HepG2 (cell line): ENCODE measurements around the gene ERBB4. TPM values are rescaled to one million over a fixed set of nuclear protein-coding genes. Genes with fewer than 3 reads are reported as not detected.

Source experiments
- ATAC-seq: fragments of 200-7000 bp; cut with Tn5 transposase; 3 replicates; pipeline ENCODE4 v1.9.1; 2020; ENCODE audit warnings: mild to moderate bottlenecking, moderate library complexity
- BruUV-seq: library from RNA; stranded (reverse); fragments of 400-500 nt; replicated peaks from 2 replicates; lab custom pipeline; 2021; lab: Mats Ljungman, UMichigan
- CTCF ChIA-PET: fragments of 300-600 bp; formaldehyde crosslinking; extraction: SDS; loops from one replicate; lab custom pipeline; 2021; ENCODE audit warnings: low total read pairs, inconsistent platforms, low intra/inter-chr PET ratio; lab: Yijun Ruan, JAX
- POLR2A ChIA-PET: fragments of 350-600 bp; sonication (Branson Sonifier 250); formaldehyde crosslinking; loops from one replicate; lab custom pipeline; 2020; ENCODE audit warnings: antibody characterized with exemption, inconsistent platforms; lab: Yijun Ruan, JAX
- DNase-seq: peaks from one replicate; pipeline ENCODE4 v3.0.0-alpha.2; 2015; ENCODE audit warnings: low spot score
- FAIRE-seq: peaks from 3 replicates; lab custom pipeline; 2011; peaks lifted over from hg19 to GRCh38; lab: Jason Lieb, UNC
- H2AFZ ChIP-seq: one replicate; pipeline ENCODE4 v1.6.1; 2011; ENCODE audit warnings: low read length, inconsistent platforms
- H3K27ac ChIP-seq: fragments of 300-600 bp; 3 replicates; pipeline ENCODE4 v1.8.0; 2011; ENCODE audit warnings: mixed run types, mild to moderate bottlenecking, mixed read lengths, low read length, inconsistent platforms; ENCODE audit not compliant: insufficient read depth; ENCODE audit errors: extremely low read length
- H3K27me3 ChIP-seq, 2 experiments: fragments of 200-600 bp in 1 of 2; 2 replicates in 1 of 2; 3 replicates in 1 of 2; pipeline versions ENCODE4 v1.6.0 to v1.8.0; 2011; ENCODE audit warnings: low read length in 2 of 2, mild to moderate bottlenecking in 2 of 2, moderate library complexity in 2 of 2, inconsistent platforms in 1 of 2; ENCODE audit not compliant: insufficient read depth in 2 of 2, control insufficient read depth in 1 of 2
- H3K36me3 ChIP-seq, 2 experiments: fragments of 200-600 bp in 1 of 2; replicated peaks in 1 of 2; 2 replicates in 1 of 2; 3 replicates in 1 of 2; pipeline versions ENCODE4 v1.5.1 to v1.8.0; 2011; ENCODE audit warnings: low read length in 2 of 2, inconsistent platforms in 1 of 2; ENCODE audit not compliant: insufficient read depth in 2 of 2, control insufficient read depth in 1 of 2
- H3K4me1 ChIP-seq: 2 replicates; pipeline ENCODE4 v1.5.1; 2012; ENCODE audit warnings: low read length, inconsistent platforms; ENCODE audit not compliant: insufficient read depth
- H3K4me2 ChIP-seq: 2 replicates; pipeline ENCODE4 v1.6.0; 2011; ENCODE audit warnings: low read depth, low read length, inconsistent platforms
- H3K4me3 ChIP-seq, 3 experiments: fragments of 200-600 bp in 1 of 3; sonication (generic), shearing (Covaris generic) in 1 of 3; replicated peaks in 1 of 3; 2 replicates each; pipeline ENCODE4 v1.5.1; 2011 to 2016; ENCODE audit warnings: low read length in 3 of 3, inconsistent platforms in 2 of 3, low read depth in 2 of 3, mild to moderate bottlenecking in 2 of 3, control low read depth in 1 of 3, mixed read lengths in 1 of 3; ENCODE audit not compliant: insufficient read depth in 1 of 3
- H3K79me2 ChIP-seq: one replicate; pipeline ENCODE4 v1.6.1; 2011; ENCODE audit warnings: low read length, inconsistent platforms; ENCODE audit not compliant: insufficient read depth
- H3K9ac ChIP-seq: 2 replicates; pipeline ENCODE4 v1.6.0; 2011; ENCODE audit warnings: mild to moderate bottlenecking, low read depth, low read length, inconsistent platforms; ENCODE audit not compliant: insufficient read depth
- H3K9me3 ChIP-seq: 2 replicates; pipeline ENCODE4 v1.5.1; 2012; ENCODE audit warnings: mild to moderate bottlenecking, low read length
- H4K20me1 ChIP-seq: 2 replicates; pipeline ENCODE4 v1.6.0; 2011; ENCODE audit warnings: inconsistent platforms, mild to moderate bottlenecking, low read length, moderate library complexity; ENCODE audit not compliant: insufficient read depth
- EHMT2 ChIP-seq: fragments of 200-600 bp; sonication (generic); IDR thresholded peaks from 2 replicates; pipeline ENCODE4 v1.7.0; 2017; ENCODE audit warnings: antibody characterized with exemption, low read depth, low read length, borderline replicate concordance
- ERF ChIP-seq: IDR thresholded peaks from 2 replicates; pipeline ENCODE4 v1.6.1; 2018; ENCODE audit warnings: missing biosample characterization, missing genetic modification reagents
- HNRNPLL ChIP-seq: fragments of 200-400 bp; formaldehyde crosslinking; IDR thresholded peaks from 2 replicates; pipeline ENCODE4 v1.6.1; 2017; ENCODE audit warnings: mild to moderate bottlenecking, low read depth, low read length; ENCODE audit not compliant: poor library complexity, severe bottlenecking
- NFE2L1 ChIP-seq: sonication (generic); formaldehyde crosslinking; IDR thresholded peaks from 2 replicates; pipeline ENCODE4 v1.4.0; 2020; ENCODE audit warnings: missing genetic modification reagents, mild to moderate bottlenecking, borderline replicate concordance
- RARG ChIP-seq: sonication (generic); formaldehyde crosslinking; IDR thresholded peaks from 2 replicates; pipeline ENCODE4 v1.4.0; 2020; ENCODE audit warnings: low read depth, mild to moderate bottlenecking, missing genetic modification reagents
- SMAD3 ChIP-seq: sonication (generic); formaldehyde crosslinking; IDR thresholded peaks from 2 replicates; pipeline ENCODE4 v1.4.0; 2020; ENCODE audit warnings: missing genetic modification reagents
- TARDBP ChIP-seq: sonication (generic); formaldehyde crosslinking; IDR thresholded peaks from 2 replicates; pipeline ENCODE4 v1.8.0; 2022; ENCODE audit warnings: mild to moderate bottlenecking, missing genetic modification reagents
- ZBTB1 ChIP-seq: sonication (generic); formaldehyde crosslinking; IDR thresholded peaks from 2 replicates; pipeline ENCODE4 v1.4.0; 2020; ENCODE audit warnings: missing genetic modification reagents, borderline replicate concordance
- ZMYM2 ChIP-seq: sonication (generic); formaldehyde crosslinking; IDR thresholded peaks from 2 replicates; pipeline ENCODE4 v1.8.0; 2022; ENCODE audit warnings: mild to moderate bottlenecking, missing genetic modification reagents
- ZNF225 ChIP-seq: sonication (generic); formaldehyde crosslinking; IDR thresholded peaks from 2 replicates; pipeline ENCODE4 v1.4.0; 2020; ENCODE audit warnings: mild to moderate bottlenecking, missing genetic modification reagents
- ZNF383 ChIP-seq: sonication (generic); formaldehyde crosslinking; IDR thresholded peaks from 2 replicates; pipeline ENCODE4 v1.4.0; 2020; ENCODE audit warnings: missing genetic modification reagents, mild to moderate bottlenecking, borderline replicate concordance
- ZNF460 ChIP-seq: sonication (generic); formaldehyde crosslinking; IDR thresholded peaks from 2 replicates; pipeline ENCODE4 v1.5.1; 2020; ENCODE audit warnings: missing genetic modification reagents, mild to moderate bottlenecking, borderline replicate concordance
- ZNF564 ChIP-seq: sonication (generic); formaldehyde crosslinking; IDR thresholded peaks from 2 replicates; pipeline ENCODE4 v1.8.1; 2023; ENCODE audit warnings: mild to moderate bottlenecking, missing genetic modification reagents
- ZNF841 ChIP-seq: sonication (generic); formaldehyde crosslinking; IDR thresholded peaks from 2 replicates; pipeline ENCODE4 v1.8.1; 2023; ENCODE audit warnings: missing genetic modification reagents, borderline replicate concordance
- WGBS: methylation state at CpG from one replicate; pipeline ENCODE4 v1.1.6; 2017; ENCODE audit warnings: low lambda C conversion rate; 5-methylcytosine and 5-hydroxymethylcytosine counted together
- in situ Hi-C: cut with HindIII; loops from 2 replicates; pipeline ENCODE4 v1.10.0; 2017; ENCODE audit warnings: low pct_unique_long_range_greater_than_20kb; ENCODE audit not compliant: extremely low pct_ligation_motif_present
- intact Hi-C: fragments of 100-400 bp; cut with micrococcal nuclease; formaldehyde crosslinking; loops from one replicate; pipeline ENCODE4 v1.10.0; 2022; ENCODE audit not compliant: unreplicated experiment
- polyA plus RNA-seq, 8 experiments: library from polyadenylated mRNA; depleted of rRNA in 3 of 8; stranded (reverse) in 7 of 8; unstranded in 1 of 8; fragments of >200 nt; fragmentation: Illumina TruSeq in 4 of 8; extraction: Trizol in 4 of 8; gene quantifications; 2 replicates each; pipeline versions ENCODE4 v1.2.1 to v1.2.3, GENCODE V29; 2011 to 2016; ENCODE audit warnings: low read depth in 4 of 8, missing spikeins in 1 of 8, mixed read lengths in 1 of 8; ENCODE audit not compliant: insufficient read depth in 1 of 8
- total RNA-seq, 5 experiments: library from RNA; depleted of rRNA; stranded (reverse); fragments of >200 nt; fragmentation: Illumina TruSeq; extraction: Trizol; gene quantifications; 2 replicates each; pipeline ENCODE4 v1.2.3, GENCODE V29; 2016; ENCODE audit warnings: low read depth in 1 of 5
- TF ChIP-seq, protein P1 (sequence below): fragments of 450-650 bp; IDR thresholded peaks from 2 replicates; pipeline ENCODE4 v1.6.1; 2017; ENCODE audit warnings: mild to moderate bottlenecking
- TF ChIP-seq, protein P2 (sequence below): sonication (generic); formaldehyde crosslinking; IDR thresholded peaks from 2 replicates; pipeline ENCODE4 v1.5.1; 2020; ENCODE audit warnings: missing genetic modification reagents, mild to moderate bottlenecking, borderline replicate concordance
- TF ChIP-seq, protein P3 (sequence below): sonication (generic); formaldehyde crosslinking; IDR thresholded peaks from 2 replicates; pipeline ENCODE4 v1.5.1; 2020; ENCODE audit warnings: mild to moderate bottlenecking, missing genetic modification reagents, borderline replicate concordance

Gene ERBB4
- total and polyA plus RNA-seq, 2 of the 13 experiments (the other 11 are each of a cell fraction or from before 2014, with no cell fraction given), result not detected

DNA sequence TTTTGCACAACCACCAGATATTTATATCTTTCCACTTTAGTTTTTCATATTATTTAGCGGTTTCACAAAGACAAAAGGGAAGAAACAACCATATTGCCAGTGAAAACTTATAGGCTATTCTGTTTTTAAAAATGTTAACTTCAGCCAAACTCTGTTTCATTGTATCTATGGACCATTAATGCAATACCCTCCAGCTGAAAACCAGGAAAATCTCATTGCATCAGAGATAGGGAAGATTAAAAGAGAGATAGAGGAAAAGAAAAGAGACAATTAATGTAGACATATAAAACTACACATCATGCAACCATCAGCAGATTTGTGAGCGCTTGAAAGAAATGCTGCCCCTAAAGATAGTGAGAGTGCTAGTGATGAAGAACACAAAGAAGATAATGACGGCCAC lies 970.2 kb downstream of the ERBB4 start:
- FAIRE-seq, result no peak
- Histone ChIP-seq H3K4me3 (no peak overlapping the region), H3K27me3 (no peaks in the 10 kb centered on the region), H3K36me3 (no peaks in the 10 kb centered on the region), H3K4me1 (no peaks in the 10 kb centered on the region), H3K9me3 (peaks cover 7% of the 10 kb centered on the region; the same call in 1 of the 2 replicates), H2AFZ (no peak overlapping the region), H3K9ac (no peak overlapping the region), H3K4me2 (no peak overlapping the region), H3K79me2 (no peaks in the 10 kb centered on the region), H3K27ac (no peak overlapping the region), H4K20me1 (no peaks in the 10 kb centered on the region)
- intact Hi-C loops, result no loop called here
- TF ChIP-seq ZNF460 (CRISPR knock-in tag) (no peak), ERF (CRISPR knock-in tag) (no peak), ZBTB1 (CRISPR knock-in tag) (no peak), EHMT2 (no peak), SMAD3 (no peak), TARDBP (CRISPR knock-in tag) (no peak), ZNF841 (CRISPR knock-in tag) (no peak), HNRNPLL (no peak), ZNF383 (CRISPR knock-in tag) (no peak), ZNF564 (CRISPR knock-in tag) (no peak), ZNF225 (CRISPR knock-in tag) (no peak), RARG (no peak), NFE2L1 (CRISPR knock-in tag) (no peak), ZMYM2 (CRISPR knock-in tag) (no peak)
- TF ChIP-seq, protein P1, sequence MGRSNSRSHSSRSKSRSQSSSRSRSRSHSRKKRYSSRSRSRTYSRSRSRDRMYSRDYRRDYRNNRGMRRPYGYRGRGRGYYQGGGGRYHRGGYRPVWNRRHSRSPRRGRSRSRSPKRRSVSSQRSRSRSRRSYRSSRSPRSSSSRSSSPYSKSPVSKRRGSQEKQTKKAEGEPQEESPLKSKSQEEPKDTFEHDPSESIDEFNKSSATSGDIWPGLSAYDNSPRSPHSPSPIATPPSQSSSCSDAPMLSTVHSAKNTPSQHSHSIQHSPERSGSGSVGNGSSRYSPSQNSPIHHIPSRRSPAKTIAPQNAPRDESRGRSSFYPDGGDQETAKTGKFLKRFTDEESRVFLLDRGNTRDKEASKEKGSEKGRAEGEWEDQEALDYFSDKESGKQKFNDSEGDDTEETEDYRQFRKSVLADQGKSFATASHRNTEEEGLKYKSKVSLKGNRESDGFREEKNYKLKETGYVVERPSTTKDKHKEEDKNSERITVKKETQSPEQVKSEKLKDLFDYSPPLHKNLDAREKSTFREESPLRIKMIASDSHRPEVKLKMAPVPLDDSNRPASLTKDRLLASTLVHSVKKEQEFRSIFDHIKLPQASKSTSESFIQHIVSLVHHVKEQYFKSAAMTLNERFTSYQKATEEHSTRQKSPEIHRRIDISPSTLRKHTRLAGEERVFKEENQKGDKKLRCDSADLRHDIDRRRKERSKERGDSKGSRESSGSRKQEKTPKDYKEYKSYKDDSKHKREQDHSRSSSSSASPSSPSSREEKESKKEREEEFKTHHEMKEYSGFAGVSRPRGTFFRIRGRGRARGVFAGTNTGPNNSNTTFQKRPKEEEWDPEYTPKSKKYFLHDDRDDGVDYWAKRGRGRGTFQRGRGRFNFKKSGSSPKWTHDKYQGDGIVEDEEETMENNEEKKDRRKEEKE, result no peak
- TF ChIP-seq, protein P2, sequence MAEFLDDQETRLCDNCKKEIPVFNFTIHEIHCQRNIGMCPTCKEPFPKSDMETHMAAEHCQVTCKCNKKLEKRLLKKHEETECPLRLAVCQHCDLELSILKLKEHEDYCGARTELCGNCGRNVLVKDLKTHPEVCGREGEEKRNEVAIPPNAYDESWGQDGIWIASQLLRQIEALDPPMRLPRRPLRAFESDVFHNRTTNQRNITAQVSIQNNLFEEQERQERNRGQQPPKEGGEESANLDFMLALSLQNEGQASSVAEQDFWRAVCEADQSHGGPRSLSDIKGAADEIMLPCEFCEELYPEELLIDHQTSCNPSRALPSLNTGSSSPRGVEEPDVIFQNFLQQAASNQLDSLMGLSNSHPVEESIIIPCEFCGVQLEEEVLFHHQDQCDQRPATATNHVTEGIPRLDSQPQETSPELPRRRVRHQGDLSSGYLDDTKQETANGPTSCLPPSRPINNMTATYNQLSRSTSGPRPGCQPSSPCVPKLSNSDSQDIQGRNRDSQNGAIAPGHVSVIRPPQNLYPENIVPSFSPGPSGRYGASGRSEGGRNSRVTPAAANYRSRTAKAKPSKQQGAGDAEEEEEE (CRISPR knock-in tag), result no peak
- TF ChIP-seq, protein P3, sequence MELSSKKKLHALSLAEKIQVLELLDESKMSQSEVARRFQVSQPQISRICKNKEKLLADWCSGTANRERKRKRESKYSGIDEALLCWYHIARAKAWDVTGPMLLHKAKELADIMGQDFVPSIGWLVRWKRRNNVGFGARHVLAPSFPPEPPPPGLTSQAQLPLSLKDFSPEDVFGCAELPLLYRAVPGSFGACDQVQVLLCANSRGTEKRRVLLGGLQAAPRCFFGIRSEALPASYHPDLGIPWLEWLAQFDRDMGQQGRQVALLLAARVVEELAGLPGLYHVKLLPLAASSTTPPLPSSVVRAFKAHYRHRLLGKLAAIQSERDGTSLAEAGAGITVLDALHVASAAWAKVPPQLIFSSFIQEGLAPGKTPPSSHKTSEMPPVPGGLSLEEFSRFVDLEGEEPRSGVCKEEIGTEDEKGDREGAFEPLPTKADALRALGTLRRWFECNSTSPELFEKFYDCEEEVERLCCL (CRISPR knock-in tag), result no peak
- in situ Hi-C loops, result no loop called here
- CTCF ChIA-PET, result no interaction called here
- no peak for DNase-seq
- BruUV-seq, result no TSS peak
- POLR2A ChIA-PET, result no interaction called here
- WGBS, result under 1% methylated on average over 3 of the region's 3 CpGs
- ATAC-seq, result no peak
